ENCODE measurements around the gene ARFRP1. TPM values are rescaled to one million over a fixed set of nuclear protein-coding genes. Genes with fewer than 3 reads are reported as not detected.

ARFRP1 gene
- polyA plus RNA-seq, 3 donors, result 18.2 to 31.1 (median 20.7) TPM

- intact Hi-C loops (cut with micrococcal nuclease), result no loop called here
- Histone ChIP-seq H3K9ac (ENCODE audit: insufficient read depth, low read length, poor library complexity, severe bottlenecking) (no peak overlapping the region), H3K27me3 (ENCODE audit: control insufficient read depth in 2 of 2, insufficient read depth in 2 of 2, low read length in 2 of 2) (peaks cover 0 to 12% of the 10 kb centered on the region in 2 donors), H3K27ac (ENCODE audit: low read depth in 1 of 2, low read length in 2 of 2) (no peak overlapping the region), H4K20me1 (ENCODE audit: insufficient read depth, low read length) (peaks cover 63% of the 10 kb centered on the region), H3K4me3 (replicated peaks in 1 of 3; ENCODE audit: low read depth in 2 of 3, low read length in 3 of 3) (no peak overlapping the region), H3K79me2 (ENCODE audit: insufficient read depth, low read length) (peaks cover 10% of the 10 kb centered on the region), H3K9me3 (replicated peaks in 1 of 2; ENCODE audit: control insufficient read depth in 1 of 2, insufficient read depth in 1 of 2, low read length in 2 of 2) (no peaks in the 10 kb centered on the region), H3K4me2 (replicated peaks; ENCODE audit: extremely low read depth, low read length, poor library complexity, severe bottlenecking) (no peak overlapping the region), H3K36me3 (replicated peaks in 1 of 2; ENCODE audit: control insufficient read depth in 1 of 2, insufficient read depth in 2 of 2, low read length in 2 of 2) (peaks cover 22 to 23% of the 10 kb centered on the region in 2 donors), H2AFZ (ENCODE audit: insufficient read depth, low read depth, low read length, poor library complexity, severe bottlenecking) (no peak overlapping the region), H3K4me1 (ENCODE audit: control insufficient read depth in 1 of 2, insufficient read depth in 2 of 2, low read length in 2 of 2) (peaks cover 14 to 16% of the 10 kb centered on the region in 2 donors)
- peaks cover 3 to 20% (median 3%) of the 10 kb centered on the region in 3 donors for H3K27me3 Mint-ChIP-seq (ENCODE audit: low read depth in 3 of 3)
- 89% methylated on average over 3 of the region's 5 CpGs for WGBS (ENCODE audit: insufficient coverage)
- no peak for TF ChIP-seq CTCF (IDR thresholded peaks at IDR 0.05)
- peaks cover 21 to 31% of the 10 kb centered on the region in 2 donors for H3K36me3 Mint-ChIP-seq
- peaks cover 15% of the 10 kb centered on the region for H3K4me1 Mint-ChIP-seq
- no peaks in the 10 kb centered on the region for H3K9me3 Mint-ChIP-seq
- DNase-seq, result no peak
- no peak overlapping the region for H3K27ac Mint-ChIP-seq
- no peak overlapping the region for H3K4me3 Mint-ChIP-seq
Measured at GRCh38 chr20:63701051-63701328, 6.8 kb downstream of the ARFRP1 start.

- Mint-ChIP-seq H3K9me3 (no peaks in the 10 kb centered on the region), H3K4me1 (peaks cover 16% of the 10 kb centered on the region), H3K27ac (no peak overlapping the region), H3K27me3 (ENCODE audit: low read depth in 3 of 3) (peaks cover 2 to 21% (median 3%) of the 10 kb centered on the region in 3 donors), H3K4me3 (no peak overlapping the region), H3K36me3 (peaks cover 16 to 25% of the 10 kb centered on the region in 2 donors)
- H3K79me2 ChIP-seq (ENCODE audit: insufficient read depth, low read length), result peaks cover 5% of the 10 kb centered on the region
- peaks cover 0 to 12% of the 10 kb centered on the region in 2 donors for H3K27me3 ChIP-seq (ENCODE audit: control insufficient read depth in 2 of 2, insufficient read depth in 2 of 2, low read length in 2 of 2)
- H3K4me1 ChIP-seq (ENCODE audit: control insufficient read depth in 1 of 2, insufficient read depth in 2 of 2, low read length in 2 of 2), result peaks cover 16% of the 10 kb centered on the region in 2 donors
- H3K36me3 ChIP-seq (replicated peaks in 1 of 2; ENCODE audit: control insufficient read depth in 1 of 2, insufficient read depth in 2 of 2, low read length in 2 of 2), result peaks cover 17% of the 10 kb centered on the region in 2 donors
- peak in 1 of 3 donors; percentile 1 for DNase-seq
- intact Hi-C loops (cut with micrococcal nuclease), result no loop called here
- H2AFZ ChIP-seq (ENCODE audit: insufficient read depth, low read depth, low read length, poor library complexity, severe bottlenecking), result no peak overlapping the region
- no peak overlapping the region for H3K27ac ChIP-seq (ENCODE audit: low read depth in 1 of 2, low read length in 2 of 2)
- WGBS (ENCODE audit: insufficient coverage), result 97% methylated on average over 35 of the region's 43 CpGs
- H3K9me3 ChIP-seq (replicated peaks in 1 of 2; ENCODE audit: control insufficient read depth in 1 of 2, insufficient read depth in 1 of 2, low read length in 2 of 2), result no peaks in the 10 kb centered on the region
- TF ChIP-seq CTCF (IDR thresholded peaks at IDR 0.05), result no peak
- H4K20me1 ChIP-seq (ENCODE audit: insufficient read depth, low read length), result peaks cover 64% of the 10 kb centered on the region
- no peak overlapping the region for H3K4me3 ChIP-seq (replicated peaks in 1 of 3; ENCODE audit: low read depth in 2 of 3, low read length in 3 of 3)
- H3K9ac ChIP-seq (ENCODE audit: insufficient read depth, low read length, poor library complexity, severe bottlenecking), result no peak overlapping the region
- H3K4me2 ChIP-seq (replicated peaks; ENCODE audit: extremely low read depth, low read length, poor library complexity, severe bottlenecking), result no peak overlapping the region
Measured at GRCh38 chr20:63700199-63701050, 7.4 kb downstream of the ARFRP1 start.

All from CD14-positive monocyte (primary cell).